ENCODE data around the gene TMCO6.
"Not testable (repeated sequence)": the region's sequence is repeated elsewhere in the genome, so short reads cannot be mapped to it uniquely, and the experiment has no call there.

TMCO6 gene

DNA sequence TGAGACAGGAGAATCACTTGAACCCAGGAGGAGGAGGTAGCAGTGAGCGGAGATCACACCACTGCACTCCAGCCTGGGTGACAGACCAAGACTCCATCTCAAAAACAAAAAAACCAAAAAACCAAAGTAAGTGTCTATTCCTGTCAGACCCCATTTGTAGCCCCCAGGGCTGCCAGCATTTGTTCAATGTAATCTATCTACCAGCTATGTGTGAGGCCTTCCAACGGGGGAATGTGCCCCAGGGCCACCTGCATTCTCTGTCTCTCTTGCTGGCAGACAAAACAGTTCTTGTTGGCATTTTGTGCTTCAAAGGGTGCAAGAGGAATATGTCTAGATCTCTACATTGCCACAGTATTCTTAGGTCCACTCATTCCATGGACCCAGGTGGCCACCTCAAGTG lies 40.4 kb upstream of the TMCO6 start:
- TF ChIP-seq, protein P1, sequence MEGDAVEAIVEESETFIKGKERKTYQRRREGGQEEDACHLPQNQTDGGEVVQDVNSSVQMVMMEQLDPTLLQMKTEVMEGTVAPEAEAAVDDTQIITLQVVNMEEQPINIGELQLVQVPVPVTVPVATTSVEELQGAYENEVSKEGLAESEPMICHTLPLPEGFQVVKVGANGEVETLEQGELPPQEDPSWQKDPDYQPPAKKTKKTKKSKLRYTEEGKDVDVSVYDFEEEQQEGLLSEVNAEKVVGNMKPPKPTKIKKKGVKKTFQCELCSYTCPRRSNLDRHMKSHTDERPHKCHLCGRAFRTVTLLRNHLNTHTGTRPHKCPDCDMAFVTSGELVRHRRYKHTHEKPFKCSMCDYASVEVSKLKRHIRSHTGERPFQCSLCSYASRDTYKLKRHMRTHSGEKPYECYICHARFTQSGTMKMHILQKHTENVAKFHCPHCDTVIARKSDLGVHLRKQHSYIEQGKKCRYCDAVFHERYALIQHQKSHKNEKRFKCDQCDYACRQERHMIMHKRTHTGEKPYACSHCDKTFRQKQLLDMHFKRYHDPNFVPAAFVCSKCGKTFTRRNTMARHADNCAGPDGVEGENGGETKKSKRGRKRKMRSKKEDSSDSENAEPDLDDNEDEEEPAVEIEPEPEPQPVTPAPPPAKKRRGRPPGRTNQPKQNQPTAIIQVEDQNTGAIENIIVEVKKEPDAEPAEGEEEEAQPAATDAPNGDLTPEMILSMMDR (IDR thresholded peaks at IDR 0.05; ENCODE audit: low read depth, low read length, poor library complexity, severe bottlenecking), result no peak
- TF ChIP-seq EZH2phosphoT487 (IDR thresholded peaks at IDR 0.05; ENCODE audit: borderline replicate concordance, low read length), result no peak
- Histone ChIP-seq H3K4me2 (ENCODE audit: low read length) (no peak overlapping the region), H3K36me3 (ENCODE audit: control insufficient read depth, low read length) (no peaks in the 10 kb centered on the region), H4K20me1 (ENCODE audit: control insufficient read depth, insufficient read depth, low read depth, low read length) (no peaks in the 10 kb centered on the region), H3F3A (ENCODE audit: control insufficient read depth, insufficient read depth) (no peaks in the 10 kb centered on the region), H3K27ac (ENCODE audit: low read depth, low read length) (no peak overlapping the region), H3K9me3 (ENCODE audit: control insufficient read depth, insufficient read depth, low read length) (no peaks in the 10 kb centered on the region), H3K27me3 (ENCODE audit: control insufficient read depth, low read length) (peaks cover 12% of the 10 kb centered on the region), H3K79me2 (ENCODE audit: control insufficient read depth, low read length) (no peaks in the 10 kb centered on the region), H3K9me2 (replicated peaks; ENCODE audit: control insufficient read depth, low read length) (no peaks in the 10 kb centered on the region), H3K4me1 (ENCODE audit: control insufficient read depth, low read length) (no peaks in the 10 kb centered on the region), H3K4me3 (ENCODE audit: low read length) (no peak overlapping the region)

DNA sequence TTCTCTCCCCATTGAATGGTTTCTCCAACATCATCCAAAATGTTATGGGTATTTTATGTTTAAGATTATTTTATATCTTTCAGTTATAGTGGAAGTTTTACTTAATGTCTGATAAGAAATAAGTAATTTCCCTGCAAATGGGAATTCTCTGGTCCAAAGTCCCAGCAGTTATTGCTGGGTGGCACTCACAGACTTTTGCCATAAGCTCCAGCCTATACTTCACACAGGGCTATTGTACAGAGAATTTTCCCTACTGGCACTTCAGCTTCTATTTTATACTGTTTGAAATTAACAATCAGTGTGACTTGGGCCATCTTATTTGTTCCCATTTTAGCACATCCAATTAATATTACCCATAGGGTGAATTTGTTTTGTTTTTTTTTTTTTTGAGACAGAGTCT lies 39.2 kb upstream of the TMCO6 start:
- no peak overlapping the region for H3K4me3 ChIP-seq (ENCODE audit: low read length)
- H3K4me1 ChIP-seq (ENCODE audit: control insufficient read depth, low read length), result no peaks in the 10 kb centered on the region
- H3K4me2 ChIP-seq (ENCODE audit: low read length), result no peak overlapping the region
- H3K9me3 ChIP-seq (ENCODE audit: control insufficient read depth, insufficient read depth, low read length), result no peaks in the 10 kb centered on the region
- H3K27ac ChIP-seq (ENCODE audit: low read depth, low read length), result no peak overlapping the region
- H3K27me3 ChIP-seq (ENCODE audit: control insufficient read depth, low read length), result peaks cover 12% of the 10 kb centered on the region
- no peaks in the 10 kb centered on the region for H3K9me2 ChIP-seq (replicated peaks; ENCODE audit: control insufficient read depth, low read length)
- H3K36me3 ChIP-seq (ENCODE audit: control insufficient read depth, low read length), result no peaks in the 10 kb centered on the region
- TF ChIP-seq, protein P1 (IDR thresholded peaks at IDR 0.05; ENCODE audit: low read depth, low read length, poor library complexity, severe bottlenecking), result no peak
- TF ChIP-seq EZH2phosphoT487 (IDR thresholded peaks at IDR 0.05; ENCODE audit: borderline replicate concordance, low read length), result no peak
- H3K79me2 ChIP-seq (ENCODE audit: control insufficient read depth, low read length), result no peaks in the 10 kb centered on the region
- H4K20me1 ChIP-seq (ENCODE audit: control insufficient read depth, insufficient read depth, low read depth, low read length), result no peaks in the 10 kb centered on the region
- no peaks in the 10 kb centered on the region for H3F3A ChIP-seq (ENCODE audit: control insufficient read depth, insufficient read depth)

DNA sequence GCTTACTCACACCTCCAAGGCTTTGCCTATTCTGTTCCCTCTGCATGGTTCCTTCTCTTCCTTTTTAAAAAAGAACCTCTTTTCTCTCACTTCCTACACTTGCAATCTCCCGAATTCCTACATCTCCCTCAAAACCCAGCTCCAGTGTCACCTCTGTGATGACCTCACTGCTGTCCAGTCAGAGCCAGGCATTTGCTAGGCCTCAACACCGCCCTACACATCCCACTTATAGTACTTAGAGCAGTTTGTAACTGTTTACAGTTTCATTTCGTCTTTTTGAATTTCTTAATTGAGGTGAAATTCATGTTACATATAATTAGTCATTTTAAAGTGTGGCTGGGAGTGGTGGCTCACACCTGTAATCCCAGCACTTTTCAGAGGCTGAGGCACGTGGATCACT lies 37.1 kb upstream of the TMCO6 start:
- Histone ChIP-seq H3K36me3 (ENCODE audit: control insufficient read depth, low read length) (no peaks in the 10 kb centered on the region), H3K4me3 (ENCODE audit: low read length) (no peak overlapping the region), H3K79me2 (ENCODE audit: control insufficient read depth, low read length) (no peaks in the 10 kb centered on the region), H3K9me2 (replicated peaks; ENCODE audit: control insufficient read depth, low read length) (no peaks in the 10 kb centered on the region), H3K9me3 (ENCODE audit: control insufficient read depth, insufficient read depth, low read length) (no peaks in the 10 kb centered on the region), H3K4me1 (ENCODE audit: control insufficient read depth, low read length) (no peaks in the 10 kb centered on the region), H3K27me3 (ENCODE audit: control insufficient read depth, low read length) (peaks cover 3% of the 10 kb centered on the region), H3K27ac (ENCODE audit: low read depth, low read length) (no peak overlapping the region), H3F3A (ENCODE audit: control insufficient read depth, insufficient read depth) (no peaks in the 10 kb centered on the region), H3K4me2 (ENCODE audit: low read length) (no peak overlapping the region), H4K20me1 (ENCODE audit: control insufficient read depth, insufficient read depth, low read depth, low read length) (no peaks in the 10 kb centered on the region)
- TF ChIP-seq, protein P1 (IDR thresholded peaks at IDR 0.05; ENCODE audit: low read depth, low read length, poor library complexity, severe bottlenecking), result no peak
- TF ChIP-seq EZH2phosphoT487 (IDR thresholded peaks at IDR 0.05; ENCODE audit: borderline replicate concordance, low read length), result no peak

DNA sequence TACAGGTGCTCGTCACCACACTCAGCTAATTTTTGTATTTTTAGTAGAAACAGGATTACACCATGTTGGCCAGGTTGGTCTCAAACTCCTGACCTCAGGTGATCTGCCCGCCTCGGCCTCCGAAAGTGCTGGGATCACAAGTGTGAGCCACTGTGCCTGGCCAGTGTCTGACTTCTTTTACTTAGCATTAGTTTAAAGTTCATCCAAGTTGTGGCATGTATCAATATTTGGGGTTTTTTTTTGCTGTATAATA lies 35.9 kb upstream of the TMCO6 start:
- H3K4me2 ChIP-seq (ENCODE audit: low read length); H3K27ac ChIP-seq (ENCODE audit: low read depth, low read length); H3K9me3 ChIP-seq (ENCODE audit: control insufficient read depth, insufficient read depth, low read length); H4K20me1 ChIP-seq (ENCODE audit: control insufficient read depth, insufficient read depth, low read depth, low read length); H3K4me1 ChIP-seq (ENCODE audit: control insufficient read depth, low read length); H3F3A ChIP-seq (ENCODE audit: control insufficient read depth, insufficient read depth); H3K4me3 ChIP-seq (ENCODE audit: low read length); H3K27me3 ChIP-seq (ENCODE audit: control insufficient read depth, low read length); H3K9me2 ChIP-seq (replicated peaks; ENCODE audit: control insufficient read depth, low read length); H3K79me2 ChIP-seq (ENCODE audit: control insufficient read depth, low read length); H3K36me3 ChIP-seq (ENCODE audit: control insufficient read depth, low read length): not testable (repeated sequence)
